ENCODE measurements around the gene CDKN2C.
"Not testable (repeated sequence)": the region's sequence is repeated elsewhere in the genome, so short reads cannot be mapped to it uniquely, and the experiment has no call there.

The CDKN2C gene

DNA sequence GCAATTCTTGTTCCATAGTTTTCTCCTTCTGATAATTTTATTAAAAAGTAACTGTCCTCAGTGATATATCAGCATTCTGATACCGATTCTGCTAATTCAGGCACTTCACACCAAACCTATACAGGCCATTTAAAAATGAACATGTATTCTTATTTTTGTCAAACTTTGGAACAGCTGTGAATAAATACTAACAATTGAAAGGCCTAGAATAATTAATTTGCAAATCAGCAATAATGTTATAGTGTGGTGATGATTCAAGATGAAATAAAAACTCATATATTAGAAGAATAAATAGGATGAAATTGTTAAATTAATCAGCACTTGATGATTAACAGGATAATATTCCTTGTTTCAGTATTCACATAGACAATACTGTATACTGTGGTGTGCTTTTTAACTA is 9.9 kb downstream of the CDKN2C start:
- no peak for DNase-seq (ENCODE audit: low read depth in 3 of 3)

DNA sequence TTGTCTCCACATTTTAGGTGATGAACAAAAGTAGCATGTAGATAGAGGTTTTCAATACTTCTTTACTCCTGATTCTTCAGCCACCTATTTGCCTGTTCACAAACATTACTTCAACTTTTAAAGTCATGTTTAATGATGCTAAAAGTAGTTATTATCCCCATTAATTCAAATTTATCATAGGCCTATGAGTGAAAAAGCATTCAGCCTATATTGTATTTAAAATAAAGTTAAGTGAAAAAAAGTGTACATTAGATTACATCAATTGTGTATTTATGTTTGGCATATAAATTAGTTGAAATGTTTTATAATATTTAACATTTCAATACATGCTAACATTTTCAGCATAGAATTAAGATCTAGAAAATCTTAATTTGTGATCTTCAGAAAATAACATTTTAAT is 10.5 kb downstream of the CDKN2C start:
- no peak for DNase-seq (ENCODE audit: low read depth in 3 of 3)

DNA sequence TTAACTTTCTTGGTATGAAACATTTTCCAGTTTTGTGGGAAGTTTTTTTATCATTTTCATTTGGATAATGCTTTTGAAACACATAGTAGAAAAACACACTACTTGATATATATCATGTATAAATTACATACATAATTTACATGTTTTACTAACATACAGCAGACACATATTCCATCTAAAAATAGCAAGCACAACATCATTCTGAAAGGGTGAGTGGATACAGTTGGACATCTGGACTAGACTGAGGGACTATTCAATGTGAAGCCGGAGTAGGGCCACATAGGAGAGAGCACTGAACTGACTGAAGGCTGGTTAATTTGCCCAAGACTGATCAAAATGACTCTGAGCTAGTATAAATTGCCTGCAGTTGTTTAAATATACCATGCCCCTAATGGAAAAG is 11.7 kb downstream of the CDKN2C start:
- no peak for DNase-seq (ENCODE audit: low read depth in 3 of 3)

DNA sequence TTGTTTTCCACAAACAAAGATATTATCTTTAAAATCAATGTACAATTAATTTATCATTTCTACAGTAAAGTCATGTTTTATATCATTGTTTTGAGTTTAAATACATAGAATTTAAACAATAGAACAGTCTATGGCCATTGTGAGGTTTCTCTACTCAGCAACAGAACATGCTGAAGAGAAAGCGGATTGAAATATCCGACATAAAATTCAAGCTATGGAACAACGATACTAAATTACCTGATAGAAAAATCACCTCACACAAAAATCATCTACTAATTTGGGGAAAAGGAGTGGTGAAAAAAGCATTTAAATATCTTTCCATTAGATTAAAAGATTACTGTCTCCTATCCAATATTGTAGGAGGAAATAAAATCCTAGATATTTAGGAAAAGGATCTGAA is 12.6 kb downstream of the CDKN2C start:
- DNase-seq (ENCODE audit: low read depth in 3 of 3), result no peak

DNA sequence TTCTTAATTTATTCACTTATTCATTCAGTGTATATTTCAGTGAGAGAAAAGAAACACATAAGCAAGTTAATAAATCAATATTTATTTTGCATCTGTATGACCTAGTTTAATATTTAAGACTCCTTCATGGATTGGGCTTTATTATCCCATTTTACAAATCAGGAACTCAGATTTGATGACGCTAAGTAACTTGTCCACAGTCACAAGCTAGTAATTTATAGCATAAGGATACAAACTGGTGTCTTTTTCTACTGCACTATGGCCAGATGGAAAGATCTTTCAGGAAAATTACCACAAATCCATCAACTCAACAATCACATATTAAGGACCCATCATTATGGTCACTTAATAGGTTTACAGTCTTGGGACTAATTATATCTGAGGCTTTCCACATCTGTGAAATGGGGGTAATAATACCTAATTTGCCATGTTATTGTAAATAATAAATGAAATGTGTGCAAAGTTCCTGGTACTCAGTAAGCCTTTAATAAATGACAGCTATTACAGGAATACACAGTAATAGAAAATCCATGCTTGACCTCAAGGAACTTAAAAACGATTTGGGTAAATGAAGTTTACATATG is 13.3 kb downstream of the CDKN2C start:
- no peak for DNase-seq (ENCODE audit: low read depth in 3 of 3)

DNA sequence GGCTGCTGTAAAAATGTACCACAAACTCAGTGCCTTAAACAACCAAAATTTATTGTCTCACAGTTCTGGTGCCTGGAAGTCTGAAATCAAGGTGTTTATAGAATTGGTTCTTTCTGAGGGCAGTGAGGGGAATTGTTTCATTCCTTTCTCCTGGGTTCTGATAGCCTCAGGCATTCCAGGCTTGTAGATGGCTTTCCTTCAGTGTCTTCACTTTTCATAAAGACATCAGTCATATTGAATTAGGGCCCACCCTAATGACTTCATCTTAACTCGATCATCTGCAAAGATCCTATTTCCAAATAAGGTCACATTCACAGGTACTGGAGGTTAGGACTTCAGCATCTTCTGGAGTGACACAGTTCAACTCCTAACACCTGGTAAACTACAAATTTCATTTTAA is 15.0 kb downstream of the CDKN2C start:
- DNase-seq (ENCODE audit: low read depth in 3 of 3), result no peak

DNA sequence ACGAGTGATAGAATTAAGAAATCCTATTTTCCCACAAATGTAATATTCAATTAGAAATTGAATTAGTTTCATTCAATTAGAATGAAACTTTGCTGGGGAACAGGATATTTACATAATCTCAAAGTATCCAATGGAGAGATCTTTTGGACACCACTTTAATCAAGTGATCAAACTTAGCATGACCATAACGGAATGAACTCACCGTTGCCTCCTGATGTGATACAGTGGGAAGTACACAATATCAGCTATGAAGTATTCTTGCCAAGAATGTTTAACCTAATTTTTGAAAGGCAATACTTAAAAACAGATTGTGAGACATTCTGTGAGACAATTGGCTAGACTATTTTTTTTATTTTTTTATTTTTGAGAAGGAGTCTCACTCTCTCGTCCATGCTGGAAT is 16.6 kb downstream of the CDKN2C start:
- DNase-seq (ENCODE audit: low read depth in 3 of 3), result no peak

DNA sequence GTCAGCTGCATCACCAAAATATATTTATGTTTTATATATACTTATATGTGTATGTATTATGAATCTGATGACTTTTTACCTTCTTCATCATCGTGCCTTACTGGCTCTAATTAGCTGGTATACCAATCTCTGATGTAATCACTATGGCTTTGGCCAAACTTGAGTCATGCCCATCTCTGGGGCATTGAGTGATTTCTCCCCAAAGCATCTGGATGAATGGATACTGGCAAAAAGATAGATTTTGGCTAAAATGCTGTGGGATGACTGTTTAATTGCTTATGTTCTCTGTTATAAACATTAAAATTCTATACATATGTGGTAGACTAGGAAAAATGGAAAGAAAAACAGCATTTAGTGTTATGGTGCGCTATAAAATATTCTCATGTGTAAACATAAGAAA is 19.6 kb downstream of the CDKN2C start:
- DNase-seq (ENCODE audit: low read depth in 3 of 3), result no peak

DNA sequence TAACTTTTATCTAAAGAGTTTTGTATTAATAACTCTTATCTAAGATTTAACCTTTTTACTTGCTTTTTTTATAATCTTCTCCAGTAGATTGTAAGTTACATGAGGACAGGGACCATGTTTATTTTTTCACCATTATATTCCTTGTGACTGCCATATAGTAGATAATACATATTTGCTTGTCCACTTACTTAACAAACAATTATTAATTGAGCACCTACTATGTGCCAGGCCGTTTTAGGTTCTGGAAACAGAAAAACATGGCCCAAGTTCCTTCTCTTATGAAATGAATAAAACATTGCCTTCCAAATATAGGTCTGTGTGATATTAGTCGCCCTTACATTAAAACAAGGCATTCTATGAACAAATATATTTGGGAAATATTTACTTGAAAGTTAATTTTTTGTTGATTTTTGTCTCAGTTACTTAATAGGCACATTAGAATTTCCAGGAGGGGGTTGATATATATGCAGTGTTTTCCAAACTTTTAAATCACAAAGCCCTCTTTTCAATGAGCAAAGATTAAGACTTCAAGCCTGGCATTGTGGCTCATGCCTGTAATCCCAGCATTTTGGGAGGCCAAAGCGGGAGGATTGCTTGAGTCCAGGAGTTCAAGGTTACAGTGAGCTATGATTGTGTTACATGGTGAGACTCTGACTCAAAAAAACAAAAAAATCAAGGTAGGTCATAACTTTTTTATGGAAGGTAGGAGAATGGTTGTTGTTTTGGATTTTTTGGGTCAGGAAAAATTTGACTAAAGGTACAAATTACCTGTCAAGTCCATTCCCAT is 22.7 kb downstream of the CDKN2C start:
- no peak for DNase-seq (ENCODE audit: low read depth in 3 of 3)

DNA sequence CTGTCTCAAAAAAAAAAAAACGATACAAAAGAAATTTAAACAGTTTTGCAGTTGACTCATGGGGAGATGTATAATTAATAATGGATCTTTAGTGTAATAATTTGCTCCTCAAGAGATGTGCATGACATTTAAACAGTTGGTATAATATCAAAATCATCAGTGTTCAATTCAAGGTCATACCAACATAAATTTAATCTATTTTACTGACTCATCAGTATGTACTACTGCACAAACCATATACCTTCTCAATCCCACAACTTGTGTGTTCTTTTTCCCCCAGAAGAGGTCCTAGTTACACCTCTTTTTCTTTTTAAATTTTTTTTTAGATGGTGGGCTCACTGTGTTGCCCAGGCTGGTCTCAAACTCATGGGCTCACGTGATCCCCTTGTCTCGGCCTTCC is 23.6 kb downstream of the CDKN2C start:
- DNase-seq (ENCODE audit: low read depth in 3 of 3), result no peak

DNA sequence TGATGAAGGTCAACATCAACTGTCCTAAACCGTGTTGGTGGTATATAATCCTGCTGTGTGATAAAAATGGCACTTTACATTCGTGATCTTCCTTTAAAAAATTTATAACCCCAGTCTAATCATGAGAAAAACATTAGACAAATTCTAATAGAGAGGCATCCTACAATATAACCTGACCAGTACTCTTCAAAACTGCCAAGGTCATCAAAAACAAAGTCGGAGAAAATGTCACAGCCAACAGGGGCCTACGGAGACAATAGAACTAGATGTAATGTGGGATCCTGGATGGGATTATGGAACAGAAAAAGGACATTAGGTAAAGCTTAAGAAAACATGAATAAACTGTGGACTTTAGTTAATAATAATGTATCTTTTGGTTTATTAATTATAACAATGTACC is 25.0 kb downstream of the CDKN2C start:
- DNase-seq (ENCODE audit: low read depth in 3 of 3), result no peak

DNA sequence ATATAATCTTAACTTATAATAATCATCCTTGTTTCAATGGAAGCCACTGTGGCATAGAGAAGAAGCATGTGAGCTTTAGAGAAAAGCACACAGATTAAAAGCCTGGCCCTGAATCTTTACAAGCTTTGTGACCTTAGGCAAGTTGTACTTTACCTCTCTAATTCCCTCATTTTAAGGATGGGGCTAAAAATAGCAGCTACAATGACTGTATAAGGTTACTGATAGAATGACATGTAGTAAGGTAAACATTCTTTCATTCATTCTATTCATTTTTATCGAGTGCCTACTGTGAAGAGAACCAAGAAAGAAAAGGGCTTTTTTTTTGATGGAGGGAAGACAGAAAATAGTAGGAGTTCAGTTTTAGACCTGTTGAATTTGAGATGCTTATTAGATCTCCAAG is 25.6 kb downstream of the CDKN2C start:
- no peak for DNase-seq (ENCODE audit: low read depth in 3 of 3)

DNA sequence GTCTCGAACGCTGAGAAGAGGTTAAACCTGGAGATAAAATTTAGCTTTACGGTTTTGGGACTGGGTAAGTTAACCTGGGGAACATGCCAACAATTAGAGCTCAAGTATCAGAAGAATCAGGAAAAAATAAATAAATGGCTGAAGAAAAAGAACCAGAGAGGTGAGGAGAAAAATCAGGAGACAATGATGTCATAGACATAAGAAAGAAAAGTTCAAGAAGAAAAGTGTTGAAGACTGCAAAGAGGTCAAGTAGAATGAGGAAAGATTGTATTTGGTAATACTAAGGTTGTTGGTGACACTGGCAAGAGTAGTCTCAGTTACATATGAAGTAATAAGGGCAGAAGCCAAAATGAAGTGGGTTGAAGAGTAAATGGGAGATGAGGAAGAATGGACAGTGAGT is 26.0 kb downstream of the CDKN2C start:
- no peak for DNase-seq (ENCODE audit: low read depth in 3 of 3)

DNA sequence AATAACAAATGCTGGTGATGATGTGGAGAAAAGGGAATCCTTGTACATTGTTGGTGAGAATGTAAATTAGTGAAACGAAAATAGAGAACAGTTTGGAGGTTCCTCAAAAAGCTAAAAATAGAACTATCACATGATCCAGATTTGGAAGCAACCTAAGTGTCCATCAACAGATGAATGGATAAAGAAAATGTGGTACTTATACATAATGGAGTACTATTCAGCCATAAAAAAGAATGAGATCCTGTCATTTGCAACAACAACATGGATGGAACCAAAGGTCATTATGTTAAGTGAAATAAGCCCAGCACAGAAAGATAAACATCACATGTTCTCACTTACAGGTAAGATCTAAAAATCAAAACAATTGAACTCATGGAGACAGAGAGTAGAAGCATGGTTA is 29.3 kb downstream of the CDKN2C start:
- not testable (repeated sequence) for DNase-seq (ENCODE audit: low read depth in 3 of 3)

DNA sequence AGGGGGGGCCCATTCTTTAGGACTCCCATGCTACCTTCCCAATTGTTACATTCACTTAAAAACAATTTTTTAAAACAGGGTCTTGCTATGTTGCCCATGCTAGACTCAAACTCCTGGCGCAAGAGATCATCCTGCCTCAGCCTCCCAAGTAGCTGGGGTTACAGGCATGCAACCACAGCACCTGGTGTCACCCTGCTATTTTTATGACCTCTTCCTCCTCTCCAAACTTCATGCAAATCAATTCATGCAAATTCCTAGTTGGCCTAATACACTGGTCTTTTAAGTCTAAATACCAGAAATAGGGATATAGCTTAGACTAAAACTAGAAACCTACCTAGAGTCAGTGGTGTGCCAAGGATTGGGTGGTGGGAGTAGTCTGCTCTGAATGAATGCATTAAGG is 30.1 kb downstream of the CDKN2C start:
- DNase-seq (ENCODE audit: low read depth in 3 of 3), result no peak

DNA sequence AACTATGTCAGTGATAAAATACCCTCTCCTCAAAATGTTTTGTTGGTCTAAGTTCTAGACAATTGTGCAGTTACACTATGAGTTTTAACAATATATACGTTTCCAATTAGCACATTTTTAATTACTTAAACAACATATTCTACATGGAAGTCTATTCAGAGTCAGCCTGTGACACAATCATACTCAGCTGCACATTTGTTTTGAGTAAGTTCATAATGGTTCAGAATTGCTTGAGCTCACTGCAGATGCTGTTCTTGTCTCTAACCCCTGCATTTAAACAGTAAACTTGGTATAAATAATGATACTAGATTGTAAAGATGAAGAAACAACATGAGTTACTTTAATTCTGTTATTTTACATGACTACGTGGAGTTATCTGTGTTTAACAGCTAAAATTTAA is 30.6 kb downstream of the CDKN2C start:
- DNase-seq (ENCODE audit: low read depth in 3 of 3), result no peak

DNA sequence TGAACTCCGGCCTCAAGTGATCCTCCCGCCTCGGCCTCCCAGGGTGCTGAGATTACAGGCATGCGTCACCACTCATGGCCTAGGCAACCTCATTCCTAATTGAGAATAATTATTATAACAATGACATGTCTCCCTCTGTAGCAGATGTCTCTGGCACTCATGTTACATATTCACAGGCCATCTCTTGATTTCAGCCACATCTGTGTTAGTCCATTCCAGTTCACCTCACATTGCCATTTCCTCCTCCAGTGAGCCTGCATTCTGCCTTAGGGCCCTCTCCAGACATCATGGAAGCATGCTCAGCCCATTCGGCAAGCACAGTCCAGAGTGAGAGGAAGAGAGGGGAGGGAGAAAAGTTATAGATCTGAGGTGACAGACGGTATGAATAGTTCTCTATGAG is 32.5 kb downstream of the CDKN2C start:
- DNase-seq (ENCODE audit: low read depth in 3 of 3), result no peak

DNA sequence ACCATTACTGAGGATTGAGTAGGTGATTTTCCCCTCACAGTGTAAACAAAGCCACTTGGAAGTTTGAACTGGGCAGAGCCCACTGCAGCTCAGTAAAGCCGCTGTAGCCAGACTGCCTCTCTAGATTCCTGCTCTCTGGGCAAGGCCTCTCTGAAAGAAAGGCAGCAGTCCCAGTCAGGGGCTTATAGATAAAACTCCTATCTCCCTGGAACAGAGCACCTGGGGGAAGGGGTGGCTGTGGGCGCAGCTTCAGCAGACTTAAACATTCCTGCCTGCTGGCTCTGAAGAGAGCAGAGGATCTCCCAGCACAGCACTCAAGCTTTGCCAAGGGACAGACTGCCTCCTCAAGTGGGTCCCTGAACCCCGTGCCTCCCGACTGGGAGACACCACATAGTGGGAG is 35.5 kb downstream of the CDKN2C start:
- DNase-seq (ENCODE audit: low read depth in 3 of 3), result not testable (repeated sequence)

DNA sequence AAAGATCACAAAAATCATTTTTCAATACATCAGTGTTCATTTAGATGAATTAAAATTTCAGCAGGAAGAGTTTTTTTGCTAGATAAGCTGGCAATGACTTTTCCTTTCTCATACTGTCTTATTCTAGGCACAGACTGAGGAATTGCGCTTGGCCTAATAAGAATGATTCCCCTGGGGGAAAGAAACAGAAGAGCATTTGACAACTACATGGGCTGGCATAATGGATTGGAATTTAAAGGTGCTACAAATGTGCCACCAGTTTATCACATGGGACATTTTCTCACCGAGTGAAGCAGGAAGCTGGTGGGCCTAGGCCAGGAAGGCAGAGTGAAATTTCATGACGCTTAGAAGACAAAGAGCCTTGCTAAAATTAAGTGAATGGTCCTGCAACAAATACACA is 39.3 kb downstream of the CDKN2C start:
- no peak for DNase-seq (ENCODE audit: low read depth in 3 of 3)

DNA sequence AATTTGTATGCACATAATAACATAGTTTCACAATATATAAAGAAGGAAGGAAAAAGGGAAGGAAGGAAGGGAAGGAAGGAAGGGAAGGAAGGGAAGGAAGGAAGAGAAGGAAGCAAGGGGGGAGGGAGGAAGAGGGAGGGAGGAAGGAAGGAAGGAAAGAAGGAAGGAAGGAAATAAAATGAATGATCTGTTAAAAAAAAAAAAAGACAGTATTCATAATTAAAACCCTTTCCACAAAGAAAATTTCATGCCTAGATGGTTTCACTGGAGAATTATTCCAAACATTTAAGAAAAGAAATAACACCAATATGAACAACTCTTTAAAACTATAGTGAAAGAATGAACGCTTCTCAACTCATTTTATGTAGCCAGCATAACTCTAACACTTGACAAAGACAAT is 44.8 kb downstream of the CDKN2C start:
- no peak for DNase-seq (ENCODE audit: low read depth in 3 of 3)

DNA sequence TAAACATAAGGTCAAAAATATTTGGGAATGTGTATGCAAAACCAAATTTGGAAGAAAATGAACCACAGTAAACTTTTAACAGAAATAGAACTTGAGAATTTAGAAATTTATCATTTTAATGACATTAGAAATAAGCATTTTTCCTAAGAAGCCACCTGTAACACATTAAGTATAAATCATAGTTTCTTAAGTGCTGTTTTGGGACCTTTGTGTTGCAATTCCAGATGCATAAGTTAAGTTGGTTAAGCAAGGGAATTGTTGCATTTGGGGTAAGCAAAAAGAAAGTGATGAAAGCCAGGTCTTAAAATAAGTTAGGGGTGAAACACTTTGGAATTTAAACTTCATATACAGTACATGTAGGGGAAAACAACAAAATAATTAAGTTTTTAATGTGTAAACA is 49.8 kb downstream of the CDKN2C start:
- DNase-seq (ENCODE audit: low read depth in 3 of 3), result no peak

All from stimulated activated CD4-positive, alpha-beta T cell treated with anti-CD3 and anti-CD28 coated beads, TNF-alpha, amount 100 ng/mL, for 24 hours (primary cell).